Suprapubic skin (tissue), 4 donors: Measurements from ENCODE around the gene LIPC.

Experiments used
- CTCF ChIP-seq, 2 donors: fragments of 200-600 bp in 1 of 2; fragments of 450-650 bp in 1 of 2; sonication (generic) in 1 of 2; IDR thresholded peaks; one replicate each; pipeline ENCODE4 v1.5.1; 2016 to 2019; ENCODE audit warnings: antibody characterized with exemption in 2 of 2, mild to moderate bottlenecking in 1 of 2, moderate library complexity in 1 of 2
- POLR2A ChIP-seq, 2 donors: fragments of 450-650 bp; IDR thresholded peaks; one replicate each; pipeline ENCODE4 v1.6.1; 2017; ENCODE audit warnings: antibody characterized with exemption in 2 of 2, mild to moderate bottlenecking in 2 of 2, moderate library complexity in 2 of 2
- POLR2AphosphoS5 ChIP-seq, 3 donors: sonication (generic); formaldehyde crosslinking; IDR thresholded peaks; one replicate each; pipeline ENCODE4 v1.6.1; 2017; ENCODE audit warnings: antibody characterized with exemption in 3 of 3

GRCh38 chr15:58564981-58565380 is 133.2 kb downstream of the LIPC start:
- TF ChIP-seq CTCF (IDR thresholded peaks at IDR 0.05) = no peak
- TF ChIP-seq POLR2A (IDR thresholded peaks at IDR 0.05) = no peak
- TF ChIP-seq POLR2AphosphoS5 (IDR thresholded peaks at IDR 0.05) = no peak
